T-helper 2 cell treated with Interferon-gamma antibody and Interleukin-4, amounts not matched to agents 100 ng/mL and 5 ng/mL, for 36 hours (primary cell): ENCODE measurements around the gene UNC45A. TPM values are rescaled to one million over a fixed set of nuclear protein-coding genes. Genes with fewer than 3 reads are reported as not detected.

Source experiments
- intact Hi-C: fragments of 100-400 bp; cut with micrococcal nuclease; formaldehyde crosslinking; loops from one replicate; pipeline ENCODE4 v1.15.1; 2023
- total RNA-seq: library from RNA; stranded (reverse); gene quantifications from 2 replicates; pipeline ENCODE4 v1.2.3, GENCODE V29; 2022

Gene UNC45A
- total RNA-seq, 1 donor from 2014 or later, result 62.9 TPM

DNA sequence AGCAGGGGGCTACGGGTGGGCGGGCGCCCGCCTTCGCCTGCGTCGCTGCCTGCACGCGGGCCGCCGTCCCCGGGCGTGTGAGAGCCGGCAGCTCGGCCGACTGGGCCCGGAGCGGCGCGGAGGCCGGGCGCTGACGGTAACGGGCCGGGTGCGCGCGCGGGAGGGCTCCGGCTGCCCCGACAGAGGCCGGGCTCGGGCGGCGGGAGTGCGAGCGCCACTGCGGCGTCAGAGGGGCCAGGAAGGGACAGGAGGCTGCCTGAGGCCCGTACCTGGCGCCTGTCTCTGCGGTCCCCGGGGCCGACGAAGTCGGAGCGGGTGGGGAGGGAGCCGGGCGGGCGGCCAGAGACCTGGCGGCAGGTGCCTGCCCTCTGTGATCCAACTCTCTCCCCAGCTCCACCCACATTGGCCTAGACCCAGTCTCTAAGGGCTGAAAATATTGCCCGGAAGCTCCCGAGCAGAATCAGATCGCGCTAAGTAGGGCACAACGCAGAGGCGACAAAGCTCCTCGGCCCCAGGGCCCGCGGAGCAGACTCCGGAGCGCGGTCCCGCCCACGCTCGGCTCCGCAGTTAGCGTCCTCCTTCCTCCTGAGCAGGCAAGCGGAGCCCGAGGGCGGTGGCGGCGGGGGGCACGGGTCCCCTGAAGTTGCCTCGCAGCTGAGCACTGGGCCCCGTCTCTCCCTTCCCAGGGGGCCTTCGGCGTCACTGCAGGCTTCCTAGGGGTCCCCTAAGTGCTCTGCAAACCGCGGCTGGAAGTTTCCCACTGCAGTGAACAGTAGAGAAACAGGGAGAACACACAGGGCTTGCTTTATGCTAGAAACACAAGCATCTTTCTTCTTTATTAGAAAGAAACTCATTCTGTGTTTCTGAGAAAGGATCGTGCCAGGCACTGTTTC, 32.0 kb upstream of the UNC45A start, which contains the start of gene MAN2A2:
MAN2A2 (plus strand) TSS at position 463 of the 893 bp plus-strand sequence. CDS start 906 bp downstream, outside the sequence.
- intact Hi-C loops, result loop anchor here (1.0 to 10.0 kb wide), 4 partner anchors 27 to 378 kb away; partner anchors contain the start of gene CRTC3

DNA sequence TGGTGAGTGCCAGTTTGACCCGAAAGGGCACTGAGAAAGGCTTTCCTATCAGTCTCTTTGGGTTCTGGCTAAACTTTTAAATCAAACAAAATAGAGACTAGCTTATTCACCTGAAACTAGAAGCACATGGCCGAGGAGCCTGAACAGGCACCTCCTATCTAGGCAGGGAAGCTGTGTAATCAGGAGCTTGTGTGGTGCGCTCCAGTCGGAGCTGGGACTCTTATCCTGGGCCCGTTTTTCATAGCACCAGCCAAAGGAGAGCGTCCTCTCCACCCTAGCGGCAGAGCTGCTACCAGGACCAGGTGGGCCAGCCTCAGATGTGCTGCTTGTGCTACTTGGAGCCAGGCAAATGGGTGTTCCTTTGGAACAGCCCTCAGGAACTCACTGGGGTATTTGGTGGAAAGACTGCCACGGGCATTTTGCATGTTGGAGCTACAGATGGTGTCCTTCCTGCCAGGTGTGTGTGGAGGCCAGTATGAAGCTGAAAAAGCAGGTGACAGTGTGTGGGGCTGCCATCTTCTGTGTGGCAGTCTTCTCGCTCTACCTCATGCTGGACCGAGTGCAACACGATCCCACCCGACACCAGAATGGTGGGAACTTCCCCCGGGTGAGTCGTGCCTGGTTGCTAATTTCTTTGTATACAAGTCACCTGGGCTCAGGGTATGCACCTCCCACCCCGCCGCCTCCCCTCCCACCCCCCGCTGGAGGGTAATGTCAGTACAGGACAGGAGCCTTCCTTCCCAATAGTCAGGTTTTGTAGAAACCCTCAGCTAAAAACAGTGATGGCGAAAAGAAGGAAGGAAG, 31.1 kb upstream of the UNC45A start:
- intact Hi-C loops, result loop anchor here (1.0 to 10.0 kb wide), 3 partner anchors 30 to 379 kb away; partner anchors contain the start of gene CRTC3

DNA sequence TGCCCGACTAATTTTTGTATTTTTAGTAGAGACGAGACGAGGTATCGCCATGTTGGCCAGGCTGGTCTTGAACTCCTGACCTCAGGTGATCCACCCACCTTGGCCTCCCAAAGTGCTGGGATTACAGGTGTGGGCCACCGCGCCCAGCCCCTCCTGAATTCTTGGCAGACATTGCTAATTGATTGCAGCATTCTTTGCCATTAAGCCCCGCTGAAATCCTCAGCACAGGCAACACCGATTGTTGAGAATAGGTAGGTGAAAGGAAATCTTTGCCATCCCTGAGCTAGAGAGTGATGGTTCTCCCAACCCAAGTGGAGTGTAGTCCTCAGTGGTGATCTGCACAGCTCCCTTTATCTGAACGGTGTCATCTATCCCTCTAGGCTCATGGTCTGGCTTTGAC, 30.3 kb upstream of the UNC45A start:
- intact Hi-C loops, result loop anchor here (10.0 kb wide), 1 partner anchor 380 kb away; the partner anchor contains the start of gene CRTC3

DNA sequence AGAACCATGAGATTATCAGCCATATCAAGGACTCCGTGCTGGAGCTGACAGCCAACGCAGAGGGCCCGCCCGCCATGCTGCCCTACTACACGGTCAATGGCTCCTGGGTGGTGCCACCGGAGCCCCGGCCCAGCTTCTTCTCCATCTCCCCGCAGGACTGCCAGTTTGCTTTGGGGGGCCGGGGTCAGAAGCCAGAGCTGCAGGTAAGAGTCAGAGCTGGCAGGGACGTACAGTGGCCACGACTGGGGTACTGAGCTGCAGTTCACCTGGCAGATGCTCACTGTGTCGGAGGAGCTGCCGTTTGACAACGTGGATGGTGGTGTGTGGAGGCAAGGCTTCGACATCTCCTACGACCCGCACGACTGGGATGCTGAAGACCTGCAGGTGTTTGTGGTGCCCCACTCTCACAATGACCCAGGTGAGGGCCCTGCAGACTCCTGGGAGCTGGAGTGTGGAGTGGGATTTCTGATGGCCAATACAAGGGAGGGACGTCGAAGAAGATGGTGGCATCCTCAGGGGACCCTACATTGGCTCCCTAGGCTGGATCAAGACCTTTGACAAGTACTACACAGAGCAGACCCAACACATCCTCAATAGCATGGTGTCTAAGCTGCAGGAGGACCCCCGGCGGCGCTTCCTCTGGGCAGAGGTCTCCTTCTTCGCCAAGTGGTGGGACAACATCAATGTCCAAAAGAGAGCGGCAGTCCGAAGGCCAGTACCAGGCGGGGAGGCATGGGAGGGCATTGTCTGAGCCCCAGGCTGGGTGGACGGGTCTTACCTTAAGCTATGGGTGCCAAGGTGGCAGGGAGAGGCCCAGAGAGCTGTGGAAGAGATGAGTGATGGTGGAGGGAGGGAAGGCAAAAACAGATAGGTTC, 29.5 kb upstream of the UNC45A start:
- intact Hi-C loops, result loop anchor here (10.0 kb wide), 1 partner anchor 381 kb away; the partner anchor contains the start of gene CRTC3

DNA sequence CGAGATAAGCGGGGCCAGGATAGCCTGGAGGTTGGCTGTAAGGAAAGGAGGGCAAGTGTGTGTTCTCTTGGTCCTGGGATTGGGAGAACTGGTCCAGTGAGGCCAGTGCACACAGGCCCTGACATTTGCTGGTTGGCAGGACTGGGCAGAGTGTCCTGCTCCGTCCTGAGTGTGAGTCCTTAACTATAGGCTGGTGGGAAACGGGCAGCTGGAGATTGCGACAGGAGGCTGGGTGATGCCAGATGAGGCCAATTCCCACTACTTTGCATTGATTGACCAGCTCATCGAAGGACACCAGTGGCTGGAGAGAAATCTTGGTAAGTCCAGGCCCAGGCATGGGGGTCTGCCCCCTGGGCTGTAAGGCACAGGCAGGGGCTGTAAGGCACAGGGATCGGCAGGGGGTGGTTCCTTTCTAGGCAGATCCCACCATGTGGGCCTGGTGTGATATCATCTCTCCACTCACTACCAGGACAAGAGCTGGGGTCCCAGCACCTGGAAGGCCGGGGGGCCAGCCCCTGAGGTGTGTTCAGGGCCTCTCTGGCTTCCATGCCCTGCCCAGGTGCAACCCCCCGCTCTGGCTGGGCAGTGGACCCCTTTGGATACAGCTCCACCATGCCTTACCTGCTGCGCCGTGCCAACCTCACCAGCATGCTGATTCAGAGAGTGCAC, 28.8 kb upstream of the UNC45A start:
- intact Hi-C loops, result loop anchor here (10.0 kb wide), 1 partner anchor 382 kb away; the partner anchor contains the start of gene CRTC3

DNA sequence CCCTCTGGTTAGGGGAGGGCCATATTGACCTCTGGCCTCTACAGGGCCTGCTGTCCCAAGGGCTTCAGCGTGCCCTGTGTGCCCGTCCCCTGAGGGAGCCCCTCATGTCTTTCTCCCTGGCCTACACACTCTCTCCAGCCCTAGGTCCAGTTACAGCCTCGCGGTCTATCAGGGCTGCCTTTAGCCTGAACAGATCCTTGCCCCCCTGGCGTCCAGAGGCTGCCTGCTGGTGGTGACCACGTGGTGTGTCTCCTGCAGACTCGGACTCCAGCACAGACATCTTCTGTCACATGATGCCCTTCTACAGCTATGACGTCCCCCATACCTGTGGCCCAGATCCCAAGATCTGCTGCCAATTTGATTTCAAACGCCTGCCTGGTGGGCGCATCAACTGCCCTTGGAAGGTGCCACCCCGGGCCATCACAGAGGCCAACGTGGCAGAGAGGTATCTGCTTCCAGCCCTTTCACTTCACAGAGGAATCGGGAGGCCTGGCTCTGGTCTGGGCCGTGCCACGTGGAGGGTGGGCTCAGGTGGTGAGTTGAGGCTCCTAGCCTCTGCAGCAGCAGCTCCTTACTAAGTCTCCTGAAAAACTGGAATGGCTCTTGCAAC, 27.9 kb upstream of the UNC45A start:
- intact Hi-C loops, result loop anchor here (10.0 kb wide), 1 partner anchor 382 kb away; the partner anchor contains the start of gene CRTC3

DNA sequence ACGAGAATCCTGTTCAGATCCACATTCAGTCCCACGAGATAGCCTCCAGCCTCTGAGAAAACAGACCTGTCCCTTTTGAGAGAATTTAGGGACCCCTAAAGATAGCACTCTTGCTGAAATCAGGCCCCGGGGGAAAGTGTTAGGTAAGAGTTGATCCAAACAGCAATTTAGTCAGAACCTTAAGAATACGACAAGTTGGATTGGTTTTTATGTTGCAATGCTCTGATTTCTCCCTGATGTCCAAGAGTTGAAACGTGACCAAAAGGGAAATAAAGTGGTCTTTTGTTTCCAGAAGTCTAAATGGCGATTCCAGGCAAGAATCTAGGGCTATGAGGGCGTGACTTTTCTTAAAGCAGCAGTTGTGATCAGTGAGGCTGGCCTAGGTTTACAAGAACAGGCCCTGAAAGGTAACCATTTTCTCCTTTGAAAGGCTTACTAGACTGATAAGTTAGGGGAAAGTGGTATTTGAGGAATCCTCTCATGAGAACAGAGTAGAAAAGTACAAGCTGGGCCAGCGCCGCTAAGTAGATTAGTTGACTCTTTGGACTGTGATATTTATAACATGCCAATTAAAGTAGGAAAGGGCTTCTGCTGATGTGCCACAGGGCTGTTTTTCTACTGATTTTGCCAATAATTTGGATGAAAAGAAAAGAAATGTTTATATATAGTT, 27.1 kb upstream of the UNC45A start:
- intact Hi-C loops, result loop anchor here (10.0 kb wide), 1 partner anchor 383 kb away; the partner anchor contains the start of gene CRTC3

DNA sequence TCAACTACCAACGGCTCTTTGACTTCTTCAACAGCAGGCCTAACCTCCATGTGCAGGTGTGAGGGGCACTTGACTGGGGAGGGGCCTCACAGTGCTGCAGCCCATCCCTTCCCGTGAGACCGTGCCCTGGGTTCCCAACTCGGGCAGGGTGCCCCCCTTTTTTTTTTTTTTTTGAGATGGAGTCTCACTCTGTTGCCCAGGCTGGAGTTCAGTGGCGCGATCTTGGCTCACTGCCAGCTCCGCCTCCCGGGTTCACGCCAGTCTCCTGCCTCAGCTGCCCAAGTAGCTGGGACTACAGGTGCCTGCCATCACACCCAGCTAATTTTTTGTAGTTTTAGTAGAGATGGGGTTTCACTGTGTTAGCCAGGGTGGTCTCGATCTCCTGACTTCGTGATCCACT, 25.6 kb upstream of the UNC45A start:
- intact Hi-C loops, result loop anchor here (10.0 kb wide), 1 partner anchor 385 kb away; the partner anchor contains the start of gene CRTC3

DNA sequence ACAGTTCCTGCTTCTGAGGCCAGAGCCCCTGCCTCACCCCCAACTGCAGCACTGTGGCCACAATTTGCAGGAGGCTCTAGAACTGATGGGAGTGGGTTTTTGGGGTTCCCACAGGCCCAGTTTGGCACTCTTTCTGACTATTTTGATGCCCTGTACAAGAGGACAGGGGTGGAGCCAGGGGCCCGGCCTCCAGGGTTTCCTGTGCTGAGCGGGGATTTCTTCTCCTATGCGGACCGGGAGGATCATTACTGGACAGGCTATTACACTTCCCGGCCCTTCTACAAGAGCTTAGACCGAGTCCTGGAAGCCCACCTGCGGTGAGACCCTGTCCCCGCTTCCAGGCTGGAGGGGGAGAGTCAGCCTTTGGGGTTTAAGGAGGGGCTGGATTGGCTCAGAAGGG, 25.1 kb upstream of the UNC45A start:
- intact Hi-C loops, result loop anchor here (10.0 kb wide), 1 partner anchor 385 kb away; the partner anchor contains the start of gene CRTC3

DNA sequence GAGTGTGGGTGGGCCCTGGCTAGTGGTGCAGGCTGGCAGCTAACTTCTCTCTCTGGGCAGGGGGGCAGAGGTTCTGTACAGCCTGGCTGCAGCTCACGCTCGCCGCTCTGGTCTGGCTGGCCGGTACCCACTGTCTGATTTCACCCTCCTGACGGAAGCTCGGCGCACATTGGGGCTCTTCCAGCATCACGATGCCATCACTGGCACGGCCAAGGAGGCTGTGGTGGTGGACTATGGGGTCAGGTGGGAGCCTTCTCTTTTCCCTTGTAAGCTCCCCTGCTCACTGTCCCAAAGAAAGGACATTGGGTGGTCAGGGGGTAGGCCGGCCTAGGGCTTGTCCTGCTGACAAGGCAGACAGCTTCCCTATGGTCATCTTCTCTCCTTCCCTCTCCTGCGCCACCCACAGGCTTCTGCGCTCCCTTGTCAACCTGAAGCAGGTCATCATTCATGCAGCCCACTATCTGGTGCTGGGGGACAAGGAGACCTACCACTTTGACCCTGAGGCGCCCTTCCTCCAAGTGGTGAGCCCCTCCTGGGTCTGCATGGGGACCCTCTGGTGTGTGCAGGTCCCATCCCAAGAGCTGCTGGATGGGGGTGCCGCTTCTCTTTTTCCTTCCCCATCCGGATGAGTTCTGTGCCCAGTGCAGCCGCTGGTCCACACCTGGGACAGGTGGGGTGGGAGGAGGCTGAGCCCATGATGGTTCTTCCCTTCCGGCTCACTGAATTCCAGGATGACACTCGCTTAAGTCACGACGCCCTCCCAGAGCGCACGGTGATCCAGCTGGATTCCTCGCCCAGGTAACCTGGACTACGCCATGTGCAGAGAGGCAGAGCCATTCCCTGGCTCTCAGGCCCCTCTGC, 24.4 kb upstream of the UNC45A start:
- intact Hi-C loops, result no loop called here

DNA sequence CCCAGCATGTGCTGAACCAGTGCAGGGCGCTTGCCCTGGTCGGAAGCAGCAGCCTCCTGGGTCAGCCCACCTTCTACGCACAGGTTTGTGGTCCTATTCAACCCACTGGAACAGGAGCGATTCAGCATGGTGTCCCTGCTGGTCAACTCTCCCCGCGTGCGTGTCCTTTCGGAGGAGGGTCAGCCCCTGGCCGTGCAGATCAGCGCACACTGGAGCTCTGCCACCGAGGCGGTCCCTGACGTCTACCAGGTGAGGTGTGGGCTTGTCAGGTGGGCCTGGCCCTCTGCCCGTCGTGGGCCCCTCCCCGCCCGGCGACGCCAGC, 23.8 kb upstream of the UNC45A start:
- intact Hi-C loops, result no loop called here

DNA sequence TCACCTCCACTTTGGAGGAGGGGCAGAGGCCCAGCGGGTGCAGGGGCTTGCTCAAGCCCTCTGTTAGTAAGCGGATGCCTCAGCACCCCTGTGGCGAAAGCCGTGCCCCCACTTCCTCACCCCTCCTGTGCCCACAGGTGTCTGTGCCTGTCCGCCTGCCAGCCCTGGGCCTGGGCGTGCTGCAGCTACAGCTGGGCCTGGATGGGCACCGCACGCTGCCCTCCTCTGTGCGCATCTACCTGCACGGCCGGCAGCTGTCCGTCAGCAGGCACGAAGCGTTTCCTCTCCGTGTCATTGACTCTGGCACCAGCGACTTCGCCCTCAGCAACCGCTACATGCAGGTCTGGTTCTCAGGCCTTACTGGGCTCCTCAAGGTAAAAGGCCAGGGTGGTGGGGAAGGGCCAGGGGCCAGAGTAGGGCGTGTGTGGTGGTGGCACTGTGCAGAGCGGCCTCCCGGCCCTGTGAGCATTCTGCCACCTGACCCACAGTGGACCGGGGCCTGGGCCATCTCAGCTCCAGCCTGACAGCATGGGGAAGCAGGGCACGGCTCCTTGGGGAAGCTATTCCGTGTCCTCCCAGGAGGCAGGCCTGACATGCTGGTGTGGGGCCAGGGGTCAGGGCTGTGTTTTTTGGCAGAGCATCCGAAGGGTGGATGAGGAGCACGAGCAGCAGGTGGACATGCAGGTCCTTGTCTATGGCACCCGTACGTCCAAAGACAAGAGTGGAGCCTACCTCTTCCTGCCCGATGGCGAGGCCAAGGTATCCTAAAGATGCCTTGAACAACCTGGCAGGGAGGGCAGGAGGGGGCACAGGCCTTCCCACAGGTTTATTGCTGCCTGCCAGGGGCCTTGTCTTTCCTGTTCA, 22.9 kb upstream of the UNC45A start:
- intact Hi-C loops, result no loop called here

DNA sequence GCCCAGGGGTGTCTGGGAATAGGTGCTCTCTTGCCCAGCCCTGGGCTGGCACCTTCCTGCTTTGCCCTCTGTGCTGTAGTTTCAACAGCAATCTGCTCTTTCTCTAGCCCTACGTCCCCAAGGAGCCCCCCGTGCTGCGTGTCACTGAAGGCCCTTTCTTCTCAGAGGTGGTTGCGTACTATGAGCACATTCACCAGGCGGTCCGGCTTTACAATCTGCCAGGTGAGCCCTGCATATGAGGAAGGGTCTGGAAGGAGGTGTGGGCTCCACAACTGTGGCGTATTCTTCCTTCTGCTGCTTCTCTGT, 22.4 kb upstream of the UNC45A start:
- intact Hi-C loops, result no loop called here

DNA sequence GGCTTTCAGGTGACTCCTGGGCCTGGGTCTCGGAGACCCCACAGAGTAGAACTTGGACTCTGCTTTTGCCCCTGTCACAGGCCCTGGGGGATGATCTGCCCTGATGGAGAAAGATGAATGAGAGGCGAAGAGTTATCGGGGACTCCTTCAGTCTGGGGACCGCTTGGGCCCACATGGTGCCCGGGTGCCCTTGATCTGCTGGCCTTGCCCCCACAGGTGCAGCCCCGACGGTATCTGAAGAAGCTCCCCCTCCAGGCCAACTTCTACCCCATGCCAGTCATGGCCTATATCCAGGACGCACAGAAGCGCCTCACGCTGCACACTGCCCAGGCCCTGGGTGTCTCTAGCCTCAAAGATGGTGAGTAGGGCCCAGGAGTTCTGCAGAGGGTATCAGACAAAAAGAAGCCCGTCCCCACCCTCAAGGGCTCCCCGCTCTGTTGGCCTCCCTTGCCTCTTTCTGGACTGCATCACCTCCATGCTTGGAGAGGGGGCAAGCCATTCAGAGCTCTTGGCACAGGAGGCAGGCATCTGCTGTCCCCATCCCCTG, 21.6 kb upstream of the UNC45A start:
- intact Hi-C loops, result no loop called here

DNA sequence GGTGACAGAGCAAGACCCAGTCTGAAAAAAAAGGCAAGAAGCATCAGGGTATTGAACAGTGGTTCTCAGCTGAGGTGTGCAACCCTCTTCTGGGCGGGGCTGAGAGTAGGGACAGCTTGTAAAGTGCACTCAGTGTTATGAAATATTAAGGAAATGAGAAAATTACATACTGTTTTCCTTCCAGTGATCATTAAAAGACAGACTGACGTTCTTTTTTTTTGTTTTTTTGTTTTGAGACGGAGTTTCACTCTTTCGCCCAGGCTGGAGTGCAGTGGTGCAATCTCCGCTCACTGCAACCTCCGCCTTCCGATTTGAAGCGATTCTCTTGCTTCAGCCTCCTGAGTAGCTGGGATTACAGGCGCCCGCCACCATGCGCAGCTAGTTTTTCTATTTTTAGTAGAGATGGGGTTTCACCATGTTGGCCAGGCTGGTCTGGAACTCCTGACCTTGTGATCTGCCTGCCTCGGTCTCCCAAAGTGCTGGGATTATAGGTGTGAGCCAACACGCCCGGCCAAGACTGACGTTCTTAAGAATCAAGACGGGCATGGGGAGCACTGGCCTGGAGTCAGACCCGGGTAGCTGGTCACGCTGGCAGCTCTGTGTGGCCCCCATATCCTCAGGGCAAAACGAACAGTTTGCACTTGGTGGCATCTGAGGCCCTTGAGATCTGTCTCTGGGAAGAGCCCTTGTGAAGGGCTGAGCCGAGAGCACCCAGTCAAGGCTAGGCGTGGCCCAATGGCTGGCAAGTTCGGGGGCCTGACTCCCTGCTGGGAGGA, 20.6 kb upstream of the UNC45A start:
- intact Hi-C loops, result no loop called here

DNA sequence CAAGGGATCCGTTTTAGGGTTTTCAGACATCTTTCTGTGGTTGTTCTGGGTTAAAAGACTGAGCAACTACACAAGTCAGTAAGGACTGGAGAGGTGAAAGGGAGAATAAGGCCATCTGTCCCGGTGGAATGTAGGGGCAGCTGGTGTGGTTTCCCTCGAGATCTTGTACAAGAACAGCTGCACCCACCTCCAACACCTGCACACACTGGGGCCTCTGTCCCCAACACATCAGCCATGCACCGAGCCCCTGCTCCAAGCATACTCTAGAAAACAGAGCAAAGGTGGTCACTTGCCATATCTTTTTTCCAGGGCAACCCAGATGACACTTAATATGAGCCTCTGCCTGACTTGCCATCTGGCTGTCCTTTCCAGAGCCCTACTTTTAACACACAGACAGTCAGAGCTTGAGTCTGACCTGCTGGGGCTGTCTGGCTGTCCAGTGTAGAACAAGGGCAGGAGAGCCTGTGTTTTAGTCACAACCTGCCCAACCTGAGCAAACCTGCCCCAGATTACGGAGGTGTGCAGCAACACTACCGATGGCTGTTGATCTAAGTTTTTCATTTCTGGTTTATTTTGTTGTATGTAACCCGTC, 19.8 kb upstream of the UNC45A start:
- intact Hi-C loops, result no loop called here
